ENCODE results near the gene WDR18.
"Not testable (repeated sequence)": the region's sequence is repeated elsewhere in the genome, so short reads cannot be mapped to it uniquely, and the experiment has no call there.

Gene WDR18

GRCh38 chr19:1009981-1010538, 25.9 kb downstream of the WDR18 start:
- no peak for DNase-seq

DNA sequence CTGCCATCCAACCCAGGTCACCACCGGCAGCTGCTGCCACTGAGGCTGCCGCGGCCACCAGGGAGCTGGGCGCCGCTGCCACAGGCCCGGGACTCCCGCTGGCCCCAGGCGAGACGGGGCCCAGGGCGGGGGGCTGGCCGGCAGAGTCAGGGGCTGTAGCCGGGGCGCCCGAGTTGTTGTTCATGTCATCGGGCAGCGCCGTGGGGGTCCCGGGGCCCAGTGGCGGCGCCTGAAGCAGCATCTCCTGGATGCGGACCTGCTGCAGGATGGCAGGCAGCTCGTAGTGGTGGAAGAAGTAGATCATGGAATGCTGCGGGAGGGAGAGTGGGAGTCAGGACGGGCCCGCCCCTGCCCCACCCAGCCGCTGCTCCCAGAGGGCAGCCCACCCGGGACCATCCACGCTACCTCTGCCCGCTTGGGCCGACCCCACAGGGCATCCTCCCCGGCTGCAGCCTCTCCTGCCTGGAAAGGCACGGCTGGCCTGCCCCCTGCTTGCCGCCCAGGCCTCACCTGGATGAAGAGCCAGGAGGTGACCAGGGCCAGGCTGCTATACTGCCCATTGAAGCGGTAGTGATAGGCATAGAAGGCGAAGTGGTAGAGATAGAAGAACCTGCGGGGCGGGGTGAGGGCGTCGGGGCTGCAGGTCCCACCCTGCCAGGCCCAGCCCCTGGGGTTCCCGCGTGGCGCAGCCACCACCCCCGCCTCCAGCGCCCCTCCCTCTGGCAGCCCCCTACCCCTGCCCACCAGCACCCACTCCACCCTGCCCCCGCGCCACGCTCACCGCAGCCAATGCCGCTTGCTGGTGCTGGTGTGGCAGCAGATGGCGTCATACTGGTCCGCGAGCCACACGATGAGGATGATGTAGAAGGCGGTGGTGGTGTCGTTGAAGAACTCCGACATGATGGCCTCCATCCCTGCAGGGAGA, 26.7 kb downstream of the WDR18 start:
- DNase-seq, result no peak

DNA sequence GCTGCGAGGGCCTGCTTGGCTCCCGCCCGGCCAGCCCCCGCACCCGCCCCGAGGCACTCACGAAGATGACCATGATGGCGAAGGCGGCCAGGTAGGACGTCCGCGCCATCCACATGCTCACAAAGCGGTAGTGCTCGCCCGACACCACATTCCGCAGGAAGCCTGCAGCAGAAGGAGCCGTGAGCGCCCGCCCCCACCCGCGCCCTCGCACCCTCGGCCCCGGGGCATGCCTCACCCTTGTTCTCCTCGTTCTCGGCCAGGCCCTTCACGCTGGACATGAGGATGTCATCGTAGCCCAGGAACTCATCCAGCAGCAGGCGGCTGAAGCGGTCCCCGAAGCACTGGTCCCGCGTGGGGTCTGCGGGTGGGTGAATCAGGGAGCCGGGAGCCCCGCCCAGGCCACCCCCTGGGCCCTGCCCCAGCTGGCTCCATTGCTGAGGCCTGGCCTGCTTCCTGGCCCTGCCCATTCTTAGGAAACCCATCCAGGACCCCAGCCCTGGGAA, 27.7 kb downstream of the WDR18 start:
- no peak for DNase-seq

- no peak for DNase-seq
Observed at GRCh38 chr19:1012334-1012733, 28.2 kb downstream of the WDR18 start.

- DNase-seq, result no peak
Observed at GRCh38 chr19:1013218-1013617, 29.1 kb downstream of the WDR18 start.

DNA sequence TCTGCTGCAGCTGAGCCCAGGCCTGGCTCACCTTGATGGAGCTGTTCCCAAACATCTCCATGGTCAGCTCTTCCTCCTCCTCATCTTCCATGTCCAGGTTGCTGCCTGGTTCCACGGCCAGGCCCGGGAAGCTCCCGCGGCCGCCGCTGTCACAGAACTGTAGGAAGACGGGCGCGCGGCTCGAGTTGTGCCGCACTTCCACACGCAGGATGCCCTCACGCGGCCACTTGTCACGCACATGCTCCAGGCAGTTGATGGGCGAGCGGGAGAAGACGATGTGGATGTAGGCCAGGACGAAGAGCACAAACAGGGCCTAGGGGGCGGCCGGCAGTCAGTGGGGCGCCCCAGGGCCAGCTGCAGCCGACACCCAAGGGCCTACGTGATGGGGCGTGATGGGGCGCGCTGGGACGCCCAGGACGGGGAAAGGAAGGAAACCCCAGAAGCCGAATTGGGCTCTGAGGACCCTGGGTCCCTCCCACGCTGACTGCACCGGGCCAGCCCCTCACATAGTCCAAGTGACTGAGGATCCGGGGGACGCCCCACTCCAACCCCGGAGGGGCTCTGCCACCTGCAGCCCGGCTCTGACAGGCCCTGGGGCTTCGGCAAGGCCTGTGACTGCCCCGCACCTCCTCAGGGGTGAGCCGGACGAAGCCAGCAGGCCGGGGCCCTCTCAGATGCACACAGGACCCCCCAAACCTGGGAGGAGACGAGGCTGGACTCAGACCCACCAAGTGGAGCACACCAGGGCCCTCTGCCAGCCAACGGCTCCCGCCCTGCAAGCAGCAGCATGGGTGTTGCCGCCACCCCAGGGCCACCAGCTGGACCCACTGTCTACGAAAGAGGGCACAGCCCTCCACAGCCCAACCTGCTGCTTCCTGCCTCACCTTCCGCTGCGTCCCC, 30.3 kb downstream of the WDR18 start:
- DNase-seq, result no peak

DNA sequence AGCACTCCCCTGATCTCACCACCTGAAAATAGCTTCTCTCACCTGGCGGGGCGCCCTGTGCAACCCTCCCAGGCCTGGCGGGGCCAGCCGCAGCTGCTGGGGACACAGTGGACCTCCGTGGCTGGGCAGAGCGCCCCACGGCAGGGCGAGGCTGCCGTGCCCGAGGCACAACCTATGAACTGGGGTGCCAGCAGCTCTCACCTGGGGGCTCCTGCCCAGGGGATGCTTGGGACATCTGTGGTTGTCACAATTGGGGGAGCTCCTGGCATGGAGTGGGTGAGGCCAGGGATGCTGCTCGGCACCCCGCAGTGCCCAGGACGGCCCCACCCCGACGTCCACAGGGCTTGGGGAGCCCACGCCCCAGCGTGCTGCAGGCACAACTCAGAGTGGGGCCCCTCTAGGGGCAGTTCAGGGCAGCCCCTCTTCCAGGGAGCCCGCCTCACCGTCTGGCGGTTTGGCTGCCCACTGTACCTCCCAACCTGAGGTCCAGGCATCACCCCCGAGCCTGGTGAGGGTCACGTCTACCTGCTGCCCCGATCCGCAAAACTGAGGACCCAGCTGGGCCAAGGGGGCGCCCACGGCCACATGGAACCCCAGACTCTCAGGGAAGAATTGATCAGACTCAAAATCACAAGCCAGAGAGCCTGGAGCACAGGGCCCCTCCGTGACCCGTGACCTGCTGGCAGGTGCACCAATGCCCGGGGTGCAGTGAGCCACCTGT, 31.1 kb downstream of the WDR18 start:
- no peak for DNase-seq

DNA sequence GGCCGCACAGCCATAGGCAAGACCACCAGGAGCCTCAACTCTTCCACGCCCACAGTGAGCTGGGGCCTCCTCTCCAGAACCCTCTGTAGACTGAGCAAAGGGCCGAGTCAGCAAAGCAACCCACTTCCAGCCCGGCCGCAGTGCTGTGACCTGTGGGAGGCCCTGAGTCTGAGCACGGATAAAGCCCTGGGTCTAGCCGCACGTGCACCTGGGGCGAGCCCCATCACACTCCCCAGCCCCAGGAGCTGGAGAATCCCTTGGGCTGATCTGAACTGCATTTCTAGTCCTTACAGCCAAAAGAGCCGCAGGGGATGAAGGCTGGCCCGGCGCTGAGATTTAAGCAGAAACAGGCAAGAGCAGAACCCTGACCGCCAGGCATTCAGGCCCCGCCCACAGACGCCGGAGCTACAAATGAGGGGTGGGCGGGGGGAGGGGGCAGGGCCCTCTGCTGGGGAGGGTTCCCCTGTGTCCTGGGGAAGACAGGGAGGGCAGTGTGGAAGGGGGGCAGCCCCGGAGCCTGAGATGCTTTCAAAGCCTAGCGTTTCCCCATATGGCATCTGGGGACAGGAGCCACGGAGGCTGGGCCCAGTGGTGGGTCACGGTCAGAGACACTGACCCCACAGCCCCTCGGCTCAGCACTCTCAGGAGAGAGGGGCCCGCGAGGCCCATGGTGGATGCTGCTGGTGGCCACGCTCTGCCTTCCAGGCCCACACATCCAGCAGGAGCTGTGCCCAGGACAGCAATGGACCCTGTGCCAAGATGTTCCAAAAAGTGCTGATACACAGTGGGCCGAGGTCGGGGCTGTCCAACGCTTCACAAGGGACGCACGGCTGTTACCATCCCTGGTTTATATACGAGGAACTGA, 31.9 kb downstream of the WDR18 start:
- DNase-seq, result no peak

DNA sequence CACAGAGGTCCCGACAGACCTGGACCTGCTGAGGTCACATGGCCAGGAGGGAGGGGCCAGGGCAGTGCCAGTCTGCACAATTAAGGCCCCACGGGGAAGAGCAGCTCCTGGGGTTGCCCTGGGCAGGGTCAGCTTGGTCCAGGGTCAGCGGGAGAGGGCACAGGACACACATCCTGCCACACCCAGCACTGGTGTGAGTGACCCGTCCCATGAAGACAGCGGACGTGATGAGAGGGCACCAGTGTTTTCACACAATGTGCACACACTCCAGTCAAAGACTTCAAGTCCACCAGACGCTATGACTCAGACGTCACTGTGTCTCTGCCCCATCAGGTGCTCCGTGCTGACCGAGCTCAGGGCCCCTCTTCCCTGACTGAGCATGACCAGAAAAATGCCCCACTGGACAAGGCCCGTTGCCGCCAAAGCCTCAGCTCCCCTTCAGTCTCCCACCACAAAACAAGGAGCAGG, 32.5 kb downstream of the WDR18 start:
- no peak for DNase-seq

GRCh38 chr19:1017115-1017905, 33.2 kb downstream of the WDR18 start:
- DNase-seq, result no peak

DNA sequence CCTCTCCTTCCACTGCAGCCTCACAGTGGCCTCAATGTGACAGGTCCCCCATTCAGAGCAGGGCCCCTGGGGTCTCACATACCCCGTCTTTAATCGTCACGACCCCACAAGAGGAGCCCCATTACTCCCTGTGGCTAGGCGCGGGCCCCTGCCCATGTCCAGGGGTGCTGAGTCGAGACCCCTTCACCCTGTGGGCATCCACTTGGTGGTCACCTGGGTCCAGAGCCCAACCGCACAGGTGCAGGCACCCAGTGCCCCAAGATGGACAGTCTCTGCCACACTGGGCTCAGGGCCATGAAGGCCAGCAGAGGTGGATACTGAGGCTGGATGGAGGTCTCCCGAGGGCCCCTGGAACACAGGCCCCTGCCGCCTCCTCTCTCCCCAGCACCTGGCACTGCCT, 33.8 kb downstream of the WDR18 start:
- DNase-seq, result no peak

DNA sequence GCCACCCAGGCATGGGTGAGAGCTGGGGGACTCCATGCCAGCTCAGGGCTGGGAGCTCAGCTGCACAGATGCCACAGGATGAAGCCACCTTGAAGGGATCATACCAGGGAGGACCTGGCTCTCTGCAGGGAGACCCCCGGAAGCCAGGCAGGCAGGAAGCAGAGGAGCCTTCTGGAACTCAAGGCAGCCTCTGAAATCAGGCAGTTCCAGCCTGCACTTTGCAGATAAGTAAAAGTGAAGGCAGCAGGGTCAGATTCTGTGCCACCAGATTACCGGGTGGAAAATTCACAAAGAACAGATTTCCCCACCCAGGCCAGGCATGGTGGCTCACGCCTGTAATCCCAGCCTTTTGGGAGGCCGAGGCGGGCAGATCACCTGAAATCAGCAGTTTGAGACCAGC, 34.2 kb downstream of the WDR18 start:
- no peak for DNase-seq

- DNase-seq, result no peak
Observed at GRCh38 chr19:1018932-1019615, 34.9 kb downstream of the WDR18 start.

- no peak for DNase-seq
Observed at GRCh38 chr19:1019616-1019961, 35.4 kb downstream of the WDR18 start.

DNA sequence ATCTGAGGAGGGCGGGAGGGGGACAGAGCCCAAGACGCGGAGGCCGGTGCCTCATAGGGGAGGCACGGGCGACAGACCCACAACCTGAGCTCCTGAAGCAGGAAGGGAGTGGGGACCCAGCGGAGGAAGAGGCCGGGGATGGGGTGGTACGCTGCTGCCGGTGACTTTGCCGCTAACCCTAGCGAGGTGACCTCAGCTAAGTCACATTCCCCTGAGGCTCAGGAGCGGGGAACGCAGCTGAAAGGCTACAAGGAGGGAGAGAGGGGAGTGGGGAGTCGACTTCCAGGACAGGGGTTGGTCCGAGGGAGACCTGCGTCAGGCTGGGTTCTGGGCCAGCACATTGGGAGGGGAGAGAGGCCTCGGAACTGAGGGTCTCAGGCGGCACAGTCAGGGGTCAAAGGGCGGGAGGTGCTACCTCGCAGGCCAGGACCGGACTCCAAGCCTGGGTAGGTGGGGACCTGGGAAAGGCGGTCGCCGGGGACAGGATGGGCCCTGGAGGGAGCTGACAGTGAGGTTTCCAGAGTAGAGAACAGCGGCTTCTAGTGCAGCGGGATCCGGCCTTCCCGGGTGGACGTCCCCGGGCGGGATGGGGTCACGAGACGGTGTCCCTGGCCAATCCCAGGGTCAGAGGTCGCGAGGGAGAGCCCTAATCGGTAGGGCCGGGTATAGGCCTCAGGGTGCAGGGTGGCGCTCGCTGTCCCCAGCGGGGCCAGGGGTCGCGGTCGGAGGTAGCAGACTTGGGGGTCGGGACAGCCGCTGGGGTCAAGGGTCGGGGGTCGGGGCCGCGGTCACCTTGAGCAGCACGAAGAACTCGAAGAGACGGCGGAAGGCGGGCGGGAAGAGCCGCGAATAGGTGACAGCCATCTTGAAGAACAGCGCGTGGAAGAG, 36.1 kb downstream of the WDR18 start:
- peak; percentile 32 for DNase-seq

GRCh38 chr19:1020868-1021425, 36.8 kb downstream of the WDR18 start, which contains the start of gene TMEM259:
Gene TMEM259, minus strand, starts transcription at chr19:1021123. Its CDS starts 127 bp downstream, at chr19:1020996.
- DNase-seq, result peak; percentile 96

GRCh38 chr19:1023883-1024188, 39.7 kb downstream of the WDR18 start:
- not testable (repeated sequence) for DNase-seq

DNA sequence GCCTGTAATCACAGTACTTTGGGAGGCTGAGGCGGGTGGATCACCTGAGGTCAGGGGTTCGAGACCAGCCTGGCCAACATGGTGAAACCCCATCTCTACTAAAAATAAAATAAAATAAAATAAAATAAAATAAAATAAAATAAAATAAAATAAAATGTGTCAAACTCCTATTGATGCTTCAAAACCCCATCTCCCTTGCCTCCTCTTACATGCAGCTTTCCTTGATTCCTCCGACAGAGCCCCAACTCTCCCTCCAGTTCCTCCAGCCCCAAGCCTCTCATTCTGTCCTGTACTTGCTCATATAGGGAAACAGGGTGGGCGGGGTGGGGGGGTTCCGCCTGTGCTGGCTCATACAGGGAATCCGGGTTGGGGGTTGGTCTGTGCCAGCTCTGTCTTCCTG, 40.9 kb downstream of the WDR18 start:
- not testable (repeated sequence) for DNase-seq
